Mammary microvascular endothelial cell (primary cell): ENCODE data around the gene PDLIM5. TPM values are rescaled to one million over a fixed set of nuclear protein-coding genes. Genes with fewer than 3 reads are reported as not detected.

ENCODE experiments used
- total RNA-seq: library from RNA; depleted of rRNA; stranded (reverse); fragments of >200 nt; gene quantifications from 2 replicates; pipeline ENCODE4 v1.2.3, GENCODE V29; 2015

PDLIM5 gene, protein sequence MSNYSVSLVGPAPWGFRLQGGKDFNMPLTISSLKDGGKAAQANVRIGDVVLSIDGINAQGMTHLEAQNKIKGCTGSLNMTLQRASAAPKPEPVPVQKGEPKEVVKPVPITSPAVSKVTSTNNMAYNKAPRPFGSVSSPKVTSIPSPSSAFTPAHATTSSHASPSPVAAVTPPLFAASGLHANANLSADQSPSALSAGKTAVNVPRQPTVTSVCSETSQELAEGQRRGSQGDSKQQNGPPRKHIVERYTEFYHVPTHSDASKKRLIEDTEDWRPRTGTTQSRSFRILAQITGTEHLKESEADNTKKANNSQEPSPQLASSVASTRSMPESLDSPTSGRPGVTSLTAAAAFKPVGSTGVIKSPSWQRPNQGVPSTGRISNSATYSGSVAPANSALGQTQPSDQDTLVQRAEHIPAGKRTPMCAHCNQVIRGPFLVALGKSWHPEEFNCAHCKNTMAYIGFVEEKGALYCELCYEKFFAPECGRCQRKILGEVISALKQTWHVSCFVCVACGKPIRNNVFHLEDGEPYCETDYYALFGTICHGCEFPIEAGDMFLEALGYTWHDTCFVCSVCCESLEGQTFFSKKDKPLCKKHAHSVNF
- total RNA-seq, result 98.5 and 110 TPM in 2 replicates

GRCh38 chr4:94451695-94452475 is at the start of gene PDLIM5:
Gene PDLIM5, plus strand, starts transcription at chr4:94451942. Its CDS starts 3,347 bp downstream, at chr4:94455289.

Other genes with a start within 250 kb of the PDLIM5 start
- gene SMARCAD1, start 244.1 kb upstream of the PDLIM5 start, total RNA-seq, result 19.9 and 25.6 TPM in 2 replicates
- not detected in 2 replicates for gene HPGDS, start 109.1 kb upstream of the PDLIM5 start, total RNA-seq